HCT116 (cell line): ENCODE data around the gene KIF26A. TPM values are rescaled to one million over a fixed set of nuclear protein-coding genes. Genes with fewer than 3 reads are reported as not detected.

Source experiments
- ATAC-seq: fragments of 200-7000 bp; cut with Tn5 transposase; 2 replicates; pipeline ENCODE4 v1.9.1; 2020; ENCODE audit warnings: mild to moderate bottlenecking, moderate library complexity
- BruUV-seq: library from RNA; stranded (reverse); fragments of 400-500 nt; replicated peaks from 2 replicates; lab custom pipeline; 2021; lab: Mats Ljungman, UMichigan
- CTCF ChIA-PET: fragments of 300-600 bp; sonication (Branson Sonifier 250); formaldehyde crosslinking; loops from one replicate; lab custom pipeline; 2021; ENCODE audit warnings: antibody characterized with exemption; lab: Charles Lee
- POLR2A ChIA-PET: fragments of 300-600, 350-600 bp; sonication (Branson Sonifier 250); formaldehyde crosslinking; loops from one replicate; lab custom pipeline; 2021; ENCODE audit warnings: antibody characterized with exemption; lab: Charles Lee
- RAD21 ChIA-PET, 2 experiments: fragments of 300-600 bp; sonication (Branson Sonifier 250); formaldehyde crosslinking; loops; one replicate each; lab custom pipeline; 2023; ENCODE audit warnings: low total read pairs in 2 of 2; ENCODE audit not compliant: uncharacterized antibody in 2 of 2, unreplicated experiment in 2 of 2, low non-redundant PET in 1 of 2; lab: Charles Lee
- DNase-seq: peaks from one replicate; pipeline ENCODE4 v3.0.0-alpha.2; 2010; ENCODE audit warnings: low read depth, low spot score
- H2AFZ ChIP-seq: fragments of 200-600 bp; shearing (Covaris generic), sonication (generic); 2 replicates; pipeline ENCODE4 v1.6.1; 2017; ENCODE audit warnings: low read depth, mixed run types, mixed read lengths, antibody characterized with exemption, low read length; ENCODE audit not compliant: poor library complexity, severe bottlenecking
- H3K27ac ChIP-seq: 2 replicates; pipeline ENCODE4 v1.5.1; 2012; ENCODE audit warnings: low read depth, low read length
- H3K27me3 ChIP-seq: fragments of 200-600 bp; sonication (generic); 2 replicates; pipeline ENCODE4 v1.6.1; 2016; ENCODE audit warnings: mixed run types, low read length, mixed read lengths; ENCODE audit not compliant: insufficient read depth
- H3K36me3 ChIP-seq, 2 experiments: fragments of 200-500 bp in 1 of 2; fragments of 200-600 bp in 1 of 2; sonication (Bioruptor generic) in 1 of 2; sonication (generic) in 1 of 2; 2 replicates each; pipeline versions ENCODE4 v1.5.1 to v1.6.1; 2014 to 2016; ENCODE audit warnings: low read length in 2 of 2, inconsistent platforms in 1 of 2, mixed read lengths in 1 of 2, mixed run types in 1 of 2; ENCODE audit not compliant: insufficient read depth in 2 of 2, control insufficient read depth in 1 of 2
- H3K4me1 ChIP-seq, 2 experiments: fragments of 200-600 bp in 1 of 2; sonication (generic) in 1 of 2; 2 replicates each; pipeline versions ENCODE4 v1.5.1 to v1.6.1; 2012 to 2017; ENCODE audit warnings: low read length in 2 of 2, inconsistent platforms in 1 of 2, mild to moderate bottlenecking in 1 of 2, mixed read lengths in 1 of 2, mixed run types in 1 of 2, moderate library complexity in 1 of 2; ENCODE audit not compliant: insufficient read depth in 2 of 2, control insufficient read depth in 1 of 2
- H3K4me2 ChIP-seq: fragments of 200-600 bp; sonication (generic); 2 replicates; pipeline ENCODE4 v1.6.1; 2017; ENCODE audit warnings: mixed run types, low read length, mixed read lengths
- H3K4me3 ChIP-seq, 2 experiments: fragments of 200-600 bp in 1 of 2; sonication (generic) in 1 of 2; replicated peaks in 1 of 2; 2 replicates each; pipeline ENCODE4 v1.5.1; 2011 to 2016; ENCODE audit warnings: low read length in 2 of 2, control low read depth in 1 of 2, low read depth in 1 of 2, mild to moderate bottlenecking in 1 of 2, mixed read lengths in 1 of 2, mixed run types in 1 of 2
- H3K79me2 ChIP-seq: fragments of 200-600 bp; sonication (generic); 2 replicates; pipeline ENCODE4 v1.6.1; 2017; ENCODE audit warnings: mild to moderate bottlenecking, mixed run types, low read length, moderate library complexity, mixed read lengths; ENCODE audit not compliant: insufficient read depth
- H3K9ac ChIP-seq: fragments of 200-600 bp; sonication (generic); 2 replicates; pipeline ENCODE4 v1.6.1; 2016; ENCODE audit warnings: low read length, mixed read lengths
- H3K9me2 ChIP-seq: fragments of 200-600 bp; sonication (generic), shearing (Covaris generic); 2 replicates; pipeline ENCODE4 v1.6.1; 2017; ENCODE audit warnings: mixed run types, mild to moderate bottlenecking, moderate library complexity; ENCODE audit not compliant: insufficient read depth
- H3K9me3 ChIP-seq, 2 experiments: fragments of 200-500 bp in 1 of 2; fragments of 200-600 bp in 1 of 2; sonication (Bioruptor generic) in 1 of 2; sonication (generic) in 1 of 2; 2 replicates each; pipeline ENCODE4 v1.6.1; 2014 to 2017; ENCODE audit warnings: low read length in 2 of 2, mixed read lengths in 2 of 2, inconsistent platforms in 1 of 2, low read depth in 1 of 2, mild to moderate bottlenecking in 1 of 2, mixed run types in 1 of 2, moderate library complexity in 1 of 2; ENCODE audit not compliant: control insufficient read depth in 1 of 2, insufficient read depth in 1 of 2
- H4K20me1 ChIP-seq: fragments of 200-600 bp; sonication (generic), shearing (Covaris generic); 2 replicates; pipeline ENCODE4 v1.6.1; 2017; ENCODE audit warnings: mixed run types, mild to moderate bottlenecking, moderate library complexity; ENCODE audit not compliant: insufficient read depth
- CBX3 ChIP-seq: IDR thresholded peaks from 2 replicates; pipeline ENCODE4 v1.6.1; 2012; ENCODE audit warnings: low read depth
- CEBPB ChIP-seq: IDR thresholded peaks from 2 replicates; pipeline ENCODE4 v1.6.1; 2012; ENCODE audit warnings: low read depth
- FOSL1 ChIP-seq: IDR thresholded peaks from 2 replicates; pipeline ENCODE4 v1.6.1; 2012; ENCODE audit warnings: low read depth
- POLR2A ChIP-seq: IDR thresholded peaks from 2 replicates; pipeline ENCODE4 v1.7.0; 2011; ENCODE audit warnings: borderline replicate concordance; ENCODE audit not compliant: insufficient read depth, insufficient read length; ENCODE audit errors: extremely low read depth
- POLR2AphosphoS5 ChIP-seq: IDR thresholded peaks from 2 replicates; pipeline ENCODE4 v1.6.1; 2011; ENCODE audit warnings: mild to moderate bottlenecking, low read depth, low read length, moderate library complexity
- RAD21 ChIP-seq: IDR thresholded peaks from 2 replicates; pipeline ENCODE4 v1.6.1; 2012; ENCODE audit warnings: low read depth, mild to moderate bottlenecking
- SIN3A ChIP-seq: IDR thresholded peaks from 2 replicates; pipeline ENCODE4 v1.6.1; 2012; ENCODE audit warnings: low read depth
- SRF ChIP-seq: IDR thresholded peaks from 2 replicates; pipeline ENCODE4 v1.6.1; 2012; ENCODE audit warnings: low read depth
- TCF7L2 ChIP-seq: IDR thresholded peaks from 2 replicates; pipeline ENCODE4 v1.7.0; 2011; ENCODE audit warnings: borderline replicate concordance, inconsistent platforms; ENCODE audit not compliant: insufficient read depth, insufficient read length; ENCODE audit errors: extremely low read depth
- ZFX ChIP-seq: fragments of 450-650 bp; IDR thresholded peaks from 2 replicates; pipeline ENCODE4 v1.6.1; 2017
- intact Hi-C: fragments of 100-400 bp; cut with micrococcal nuclease; formaldehyde crosslinking; loops from 2 replicates; pipeline ENCODE4 v1.10.0; 2022
- total RNA-seq: library from RNA; stranded (reverse); gene quantifications from one replicate; pipeline ENCODE4 v1.2.1, GENCODE V29; 2021; ENCODE audit not compliant: unreplicated experiment
- TF ChIP-seq, protein P1 (sequence below): IDR thresholded peaks from 2 replicates; pipeline ENCODE4 v1.6.1; 2012
- TF ChIP-seq, protein P2 (sequence below): IDR thresholded peaks from 2 replicates; pipeline ENCODE4 v1.6.1; 2011; ENCODE audit warnings: mild to moderate bottlenecking, low read length, moderate library complexity; ENCODE audit not compliant: insufficient replicate concordance; ENCODE audit errors: extremely low read depth

The KIF26A gene
- total RNA-seq, 1 experiment from 2014 or later = 10.2 TPM

- H3K9ac ChIP-seq = no peak overlapping the region
- H3K4me1 ChIP-seq = no peaks in the 10 kb centered on the region
- H3K79me2 ChIP-seq = no peaks in the 10 kb centered on the region; the same call in 1 of the 2 replicates
- H3K4me3 ChIP-seq = no peak overlapping the region
- H3K9me2 ChIP-seq = no peaks in the 10 kb centered on the region
- DNase-seq = no peak
- POLR2A ChIA-PET = no interaction called here
- no peak overlapping the region for H2AFZ ChIP-seq
- CTCF ChIA-PET = no interaction called here
- intact Hi-C loops = no loop called here
- RAD21 ChIA-PET = no interaction called here
- no peaks in the 10 kb centered on the region for H4K20me1 ChIP-seq
- TF ChIP-seq, protein P1, sequence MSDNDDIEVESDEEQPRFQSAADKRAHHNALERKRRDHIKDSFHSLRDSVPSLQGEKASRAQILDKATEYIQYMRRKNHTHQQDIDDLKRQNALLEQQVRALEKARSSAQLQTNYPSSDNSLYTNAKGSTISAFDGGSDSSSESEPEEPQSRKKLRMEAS = no peak
- no peak for TF ChIP-seq SIN3A
- TF ChIP-seq FOSL1 = no peak
- no peak for TF ChIP-seq SRF
- TF ChIP-seq POLR2A = no peak
- TF ChIP-seq TCF7L2 = no peak
- no peak for TF ChIP-seq RAD21
- TF ChIP-seq CBX3 = no peak
- TF ChIP-seq CEBPB = no peak
- TF ChIP-seq ZFX = no peak
- TF ChIP-seq, protein P2, sequence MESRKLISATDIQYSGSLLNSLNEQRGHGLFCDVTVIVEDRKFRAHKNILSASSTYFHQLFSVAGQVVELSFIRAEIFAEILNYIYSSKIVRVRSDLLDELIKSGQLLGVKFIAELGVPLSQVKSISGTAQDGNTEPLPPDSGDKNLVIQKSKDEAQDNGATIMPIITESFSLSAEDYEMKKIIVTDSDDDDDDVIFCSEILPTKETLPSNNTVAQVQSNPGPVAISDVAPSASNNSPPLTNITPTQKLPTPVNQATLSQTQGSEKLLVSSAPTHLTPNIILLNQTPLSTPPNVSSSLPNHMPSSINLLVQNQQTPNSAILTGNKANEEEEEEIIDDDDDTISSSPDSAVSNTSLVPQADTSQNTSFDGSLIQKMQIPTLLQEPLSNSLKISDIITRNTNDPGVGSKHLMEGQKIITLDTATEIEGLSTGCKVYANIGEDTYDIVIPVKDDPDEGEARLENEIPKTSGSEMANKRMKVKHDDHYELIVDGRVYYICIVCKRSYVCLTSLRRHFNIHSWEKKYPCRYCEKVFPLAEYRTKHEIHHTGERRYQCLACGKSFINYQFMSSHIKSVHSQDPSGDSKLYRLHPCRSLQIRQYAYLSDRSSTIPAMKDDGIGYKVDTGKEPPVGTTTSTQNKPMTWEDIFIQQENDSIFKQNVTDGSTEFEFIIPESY = no peak
- no peak for TF ChIP-seq POLR2AphosphoS5
- no peaks in the 10 kb centered on the region for H3K9me3 ChIP-seq
- no peak overlapping the region for H3K27ac ChIP-seq
- no peak for ATAC-seq
- BruUV-seq = no TSS peak
- no peaks in the 10 kb centered on the region for H3K27me3 ChIP-seq
- no peaks in the 10 kb centered on the region; a peak in 1 of 4 replicates for H3K36me3 ChIP-seq
- no peak overlapping the region for H3K4me2 ChIP-seq
These were observed 17.8 kb downstream of the KIF26A start for GRCh38 chr14:104156142-104156541.
